RWPE2 (cell line): ENCODE results near the gene MAMDC2.

Experiments used
- ATAC-seq: fragments of 200-7000 bp; cut with Tn5 transposase; 3 replicates; pipeline ENCODE4 v1.9.1; 2021; ENCODE audit warnings: low read depth
- DNase-seq: peaks from one replicate; pipeline ENCODE4 v3.0.0-alpha.2; 2020; ENCODE audit warnings: low spot score
- H3K27ac ChIP-seq: fragments of 450-650 bp; 2 replicates; pipeline ENCODE4 v1.5.1; 2017; ENCODE audit warnings: mild to moderate bottlenecking; ENCODE audit not compliant: poor library complexity, severe bottlenecking
- H3K27me3 ChIP-seq: fragments of 250-450 bp; sonication (Bioruptor Pico); 2 replicates; pipeline ENCODE4 v1.5.1; 2021; ENCODE audit warnings: mild to moderate bottlenecking, moderate library complexity; ENCODE audit not compliant: insufficient read depth, poor library complexity, severe bottlenecking
- H3K36me3 ChIP-seq: fragments of 250-450 bp; sonication (Bioruptor Pico); 2 replicates; pipeline ENCODE4 v1.5.1; 2020; ENCODE audit warnings: low read depth, mild to moderate bottlenecking, moderate library complexity
- H3K4me1 ChIP-seq: fragments of 250-450 bp; sonication (Bioruptor Pico); 2 replicates; pipeline ENCODE4 v1.5.1; 2021; ENCODE audit warnings: mild to moderate bottlenecking, moderate library complexity; ENCODE audit not compliant: insufficient read depth, poor library complexity, severe bottlenecking
- H3K4me3 ChIP-seq: fragments of 250-450 bp; sonication (Bioruptor Pico); 2 replicates; pipeline ENCODE4 v1.5.1; 2021; ENCODE audit warnings: mild to moderate bottlenecking, moderate library complexity; ENCODE audit not compliant: severe bottlenecking
- H3K9me3 ChIP-seq: fragments of 250-450 bp; sonication (Bioruptor Pico); 2 replicates; pipeline ENCODE4 v1.5.1; 2021; ENCODE audit warnings: mild to moderate bottlenecking, moderate library complexity; ENCODE audit not compliant: severe bottlenecking
- CTCF ChIP-seq: fragments of 450-650 bp; IDR thresholded peaks from one replicate; pipeline ENCODE4 v1.5.1; 2017; ENCODE audit warnings: mild to moderate bottlenecking, moderate library complexity; ENCODE audit not compliant: poor library complexity, severe bottlenecking

Gene MAMDC2

GRCh38 chr9:70011366-70011765, 32.3 kb upstream of the MAMDC2 start:
- TF ChIP-seq CTCF = no peak
- no peaks in the 10 kb centered on the region for H3K9me3 ChIP-seq
- no peak for ATAC-seq
- no peaks in the 10 kb centered on the region for H3K27me3 ChIP-seq
- H3K27ac ChIP-seq = no peak overlapping the region
- peaks cover 15% of the 10 kb centered on the region for H3K4me1 ChIP-seq
- DNase-seq = no peak
- H3K36me3 ChIP-seq = no peaks in the 10 kb centered on the region
- no peak overlapping the region for H3K4me3 ChIP-seq

GRCh38 chr9:70012569-70012968, 31.1 kb upstream of the MAMDC2 start:
- DNase-seq = no peak
- Histone ChIP-seq H3K36me3 (no peaks in the 10 kb centered on the region), H3K4me3 (no peak overlapping the region), H3K4me1 (peaks cover 13% of the 10 kb centered on the region), H3K27me3 (no peaks in the 10 kb centered on the region), H3K27ac (no peak overlapping the region), H3K9me3 (no peaks in the 10 kb centered on the region)
- TF ChIP-seq CTCF = no peak
- no peak for ATAC-seq

GRCh38 chr9:70013598-70014196, 30.0 kb upstream of the MAMDC2 start:
- TF ChIP-seq CTCF = no peak
- Histone ChIP-seq H3K27me3 (no peaks in the 10 kb centered on the region), H3K4me3 (no peak overlapping the region), H3K4me1 (peaks cover 6% of the 10 kb centered on the region), H3K9me3 (no peaks in the 10 kb centered on the region), H3K27ac (peak overlapping the region; percentile 36), H3K36me3 (no peaks in the 10 kb centered on the region)
- no peak for DNase-seq
- ATAC-seq = peak; percentile 73

GRCh38 chr9:70015099-70015498, 28.5 kb upstream of the MAMDC2 start:
- no peak overlapping the region for H3K27ac ChIP-seq
- no peak for TF ChIP-seq CTCF
- H3K4me1 ChIP-seq = peaks cover 11% of the 10 kb centered on the region
- DNase-seq (no peak), ATAC-seq (no peak)
- H3K9me3 ChIP-seq = no peaks in the 10 kb centered on the region
- H3K27me3 ChIP-seq = no peaks in the 10 kb centered on the region
- no peak overlapping the region for H3K4me3 ChIP-seq
- no peaks in the 10 kb centered on the region for H3K36me3 ChIP-seq

- Histone ChIP-seq H3K9me3 (no peaks in the 10 kb centered on the region), H3K4me1 (peaks cover 29% of the 10 kb centered on the region), H3K27me3 (no peaks in the 10 kb centered on the region), H3K36me3 (no peaks in the 10 kb centered on the region), H3K27ac (peak overlapping the region; percentile 88), H3K4me3 (no peak overlapping the region)
- DNase-seq (no peak), ATAC-seq (no peak)
- TF ChIP-seq CTCF = no peak
Measured at GRCh38 chr9:70020217-70020616, 23.4 kb upstream of the MAMDC2 start.
